Muscle of leg (tissue), 11 donors: ENCODE measurements around the gene LPO. TPM values are rescaled to one million over a fixed set of nuclear protein-coding genes. Genes with fewer than 3 reads are reported as not detected.
A peak's percentile ranks its signal among the peaks of the same experiment; 100 is the strongest.

Source experiments
- DNase-seq: peaks from one replicate; pipeline ENCODE4 v3.0.0; 2013
- H3K27ac ChIP-seq: one replicate; pipeline ENCODE4 v1.5.1; 2013; ENCODE audit warnings: mild to moderate bottlenecking, low read length, control low read depth
- H3K27me3 ChIP-seq: one replicate; pipeline ENCODE4 v1.6.1; 2013; ENCODE audit warnings: low read length; ENCODE audit not compliant: control insufficient read depth, insufficient read depth
- H3K36me3 ChIP-seq: one replicate; pipeline ENCODE4 v1.6.1; 2013; ENCODE audit warnings: low read length; ENCODE audit not compliant: control insufficient read depth, insufficient read depth
- H3K4me1 ChIP-seq: one replicate; pipeline ENCODE4 v1.6.1; 2013; ENCODE audit warnings: low read length; ENCODE audit not compliant: control insufficient read depth, insufficient read depth
- H3K4me3 ChIP-seq: one replicate; pipeline ENCODE4 v1.5.1; 2013; ENCODE audit warnings: low read length, control low read depth
- H3K9me3 ChIP-seq: replicated peaks from 2 replicates; pipeline ENCODE4 v1.6.1; 2013; ENCODE audit warnings: low read depth, low read length; ENCODE audit not compliant: control insufficient read depth
- WGBS: methylation state at CpG from one replicate; pipeline ENCODE4 v1.1.5; 2013; ENCODE audit warnings: missing lambda C conversion rate; ENCODE audit not compliant: insufficient coverage; 5-methylcytosine and 5-hydroxymethylcytosine counted together
- polyA plus RNA-seq, 8 donors: library from polyadenylated mRNA; unstranded; fragments of 120-200 nt; gene quantifications; one replicate each; pipeline versions ENCODE4 v1.2.1 to v1.2.3, GENCODE V29; 2013; ENCODE audit warnings: inconsistent platforms in 1 of 8, low replicate concordance in 1 of 8; ENCODE audit not compliant: insufficient read length in 8 of 8, insufficient read depth in 1 of 8
- total RNA-seq: library from RNA; stranded (reverse); fragments of 120-200 nt; gene quantifications from one replicate; pipeline ENCODE4 v1.2.4, GENCODE V29; 2013

Gene LPO
- total and polyA plus RNA-seq, 9 donors = 0.05 to 0.40 (median 0.11) TPM; not detected in 2

DNA sequence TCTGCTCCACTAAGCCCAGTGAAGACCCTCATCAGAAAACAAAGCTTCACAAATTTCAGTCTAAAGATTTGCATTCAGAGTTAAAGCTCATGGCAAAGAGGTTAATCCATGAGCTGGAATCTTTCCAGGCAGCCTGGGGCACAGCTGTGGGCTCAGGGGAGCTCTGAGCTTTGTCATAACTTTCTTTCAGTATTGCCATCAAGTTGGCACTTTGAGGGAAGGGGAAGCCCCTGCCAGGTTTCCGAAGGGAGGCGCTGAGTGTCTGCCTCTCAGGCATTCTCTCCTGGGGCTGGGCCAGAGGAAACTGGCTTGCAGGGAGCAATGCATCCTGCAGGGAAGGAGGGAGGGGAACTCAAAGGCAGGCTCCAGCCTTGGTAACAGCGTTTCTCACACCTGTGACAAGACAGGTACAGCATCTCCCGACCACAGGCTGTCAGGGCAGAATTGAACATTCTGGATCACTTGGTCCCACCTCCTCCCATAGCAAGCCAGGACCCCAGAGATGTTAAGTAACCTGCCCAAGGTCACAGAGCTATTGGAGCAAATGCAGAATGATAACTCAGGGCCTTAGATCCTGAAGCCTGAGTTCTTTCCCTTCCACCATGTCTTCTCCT is 3.9 kb downstream of the LPO start:
- Histone ChIP-seq H3K4me3 (no peak overlapping the region), H3K27ac (no peak overlapping the region), H3K27me3 (peaks cover 46% of the 10 kb centered on the region), H3K9me3 (no peaks in the 10 kb centered on the region), H3K4me1 (peaks cover 4% of the 10 kb centered on the region), H3K36me3 (no peaks in the 10 kb centered on the region)
- no CpG with 5 or more reads among the region's 4 CpGs for WGBS
- DNase-seq = peak; percentile 20

DNA sequence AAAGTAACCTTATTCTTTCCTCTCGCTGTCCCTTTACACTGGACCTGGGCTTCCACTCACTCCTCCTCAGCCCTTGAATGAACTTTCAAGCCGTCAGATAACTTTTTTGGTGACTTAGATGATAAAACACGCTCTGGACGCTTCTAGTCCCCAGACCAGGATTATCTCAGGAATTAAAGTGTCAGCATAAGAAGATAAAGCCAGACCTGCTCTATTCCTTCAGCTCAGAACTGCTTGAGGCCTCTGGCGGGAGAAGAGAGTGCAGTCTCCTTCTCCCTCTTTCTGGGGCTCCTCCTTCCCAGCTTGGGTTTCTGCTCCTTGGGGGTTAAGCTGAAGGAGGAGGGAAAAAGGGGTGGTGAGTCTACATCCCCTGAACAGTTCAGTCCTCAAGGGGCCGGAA is 6.6 kb downstream of the LPO start:
- Histone ChIP-seq H3K36me3 (no peaks in the 10 kb centered on the region), H3K9me3 (no peaks in the 10 kb centered on the region), H3K27ac (no peak overlapping the region), H3K27me3 (peaks cover 59% of the 10 kb centered on the region), H3K4me1 (peaks cover 14% of the 10 kb centered on the region), H3K4me3 (no peak overlapping the region)
- WGBS = 54% methylated on average over 4 of the region's 6 CpGs
- DNase-seq = no peak

DNA sequence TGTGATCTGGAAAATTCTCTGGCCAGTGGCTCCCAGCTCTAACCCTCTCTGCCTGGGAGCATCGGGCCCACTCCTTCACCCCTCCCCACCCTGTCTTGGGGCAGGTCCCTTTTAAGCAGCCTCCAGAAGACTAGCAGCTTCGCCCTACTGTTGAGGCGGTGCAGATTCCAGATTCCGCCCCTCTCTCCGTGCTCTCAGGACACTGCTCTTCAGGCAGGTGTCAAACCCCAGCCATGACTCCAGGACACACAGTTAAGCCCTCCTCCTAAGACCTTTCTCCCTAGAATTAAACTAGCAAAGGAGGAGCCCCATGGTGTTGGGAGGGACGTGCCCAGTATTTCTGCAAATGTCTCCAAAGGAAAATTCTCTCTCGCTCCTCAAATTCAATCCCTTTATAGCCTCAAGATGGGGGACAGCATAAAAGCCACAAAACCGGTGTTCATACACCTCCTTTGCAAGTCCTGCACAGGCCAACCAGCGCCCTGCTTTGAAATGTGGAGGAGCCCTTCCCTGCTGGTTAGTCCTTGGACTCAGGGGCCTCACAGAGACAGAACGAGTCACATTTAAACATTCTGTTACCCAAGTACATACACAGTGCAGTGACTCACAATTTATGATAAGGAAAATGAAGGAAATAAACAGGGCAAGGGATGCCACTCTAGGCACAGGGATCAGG is 7.2 kb downstream of the LPO start:
- Histone ChIP-seq H3K36me3 (no peaks in the 10 kb centered on the region), H3K27ac (no peak overlapping the region), H3K4me3 (no peak overlapping the region), H3K4me1 (peaks cover 14% of the 10 kb centered on the region), H3K9me3 (no peaks in the 10 kb centered on the region), H3K27me3 (peaks cover 60% of the 10 kb centered on the region)
- 44% methylated on average over 5 of the region's 10 CpGs for WGBS
- DNase-seq = no peak

DNA sequence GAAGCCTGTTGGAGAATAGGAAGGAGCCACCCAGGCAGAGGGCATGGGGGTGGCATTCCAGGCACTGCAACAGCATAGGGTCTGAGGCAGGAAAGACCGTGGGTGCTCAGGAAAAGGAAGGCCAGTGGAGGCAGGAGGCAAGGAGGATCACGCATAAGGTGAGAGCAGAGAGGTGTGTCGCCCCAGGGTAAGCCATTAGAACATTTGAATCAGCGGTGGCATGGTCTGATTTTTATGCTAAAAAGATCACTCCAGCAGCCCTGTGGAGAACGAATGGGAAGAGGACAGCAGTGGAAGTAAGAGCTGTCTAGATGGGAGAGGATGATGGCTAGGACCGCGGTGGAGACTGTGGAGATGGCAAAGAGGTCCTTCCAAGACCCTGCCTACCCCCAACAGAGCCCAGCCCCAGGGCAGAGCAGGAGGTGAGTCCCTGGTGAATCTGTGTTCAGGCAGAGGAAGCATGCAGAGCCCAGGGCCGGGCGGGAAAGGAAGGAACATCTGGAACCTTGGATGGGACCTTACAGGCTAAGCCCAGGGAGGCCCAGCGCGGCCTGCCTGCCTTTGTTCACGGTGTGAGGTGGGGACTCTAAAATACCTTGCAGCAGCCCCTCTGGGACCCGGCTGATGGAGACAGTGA is 7.8 kb downstream of the LPO start:
- Histone ChIP-seq H3K4me1 (peaks cover 14% of the 10 kb centered on the region), H3K36me3 (no peaks in the 10 kb centered on the region), H3K27me3 (peaks cover 57% of the 10 kb centered on the region), H3K4me3 (no peak overlapping the region), H3K9me3 (no peaks in the 10 kb centered on the region), H3K27ac (no peak overlapping the region)
- DNase-seq = no peak
- 68% methylated on average over 10 of the region's 13 CpGs for WGBS

DNA sequence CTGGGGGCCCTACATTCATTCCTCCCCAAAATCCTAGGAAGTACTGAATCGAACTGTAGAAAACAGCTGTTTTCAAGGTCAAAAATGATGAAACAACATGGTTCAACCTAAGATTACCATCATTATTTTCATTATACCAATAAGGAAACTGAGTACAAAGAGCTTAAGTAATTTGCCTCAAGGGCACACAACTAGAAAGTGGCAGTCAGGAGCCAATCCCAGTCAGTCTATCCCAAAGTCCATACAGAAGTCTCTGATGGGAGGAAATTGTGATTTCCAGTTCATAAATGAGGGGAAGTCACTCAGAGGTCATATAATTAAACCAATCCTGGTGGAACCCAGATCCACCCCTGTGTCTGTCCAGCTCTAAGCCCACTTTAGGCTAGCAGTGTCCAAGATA is 8.4 kb downstream of the LPO start:
- DNase-seq = no peak
- no peak overlapping the region for H3K4me3 ChIP-seq
- no peaks in the 10 kb centered on the region for H3K9me3 ChIP-seq
- H3K27ac ChIP-seq = no peak overlapping the region
- peaks cover 51% of the 10 kb centered on the region for H3K27me3 ChIP-seq
- H3K36me3 ChIP-seq = no peaks in the 10 kb centered on the region
- H3K4me1 ChIP-seq = peaks cover 14% of the 10 kb centered on the region
- WGBS = no CpG with 5 or more reads among the region's 1 CpG

DNA sequence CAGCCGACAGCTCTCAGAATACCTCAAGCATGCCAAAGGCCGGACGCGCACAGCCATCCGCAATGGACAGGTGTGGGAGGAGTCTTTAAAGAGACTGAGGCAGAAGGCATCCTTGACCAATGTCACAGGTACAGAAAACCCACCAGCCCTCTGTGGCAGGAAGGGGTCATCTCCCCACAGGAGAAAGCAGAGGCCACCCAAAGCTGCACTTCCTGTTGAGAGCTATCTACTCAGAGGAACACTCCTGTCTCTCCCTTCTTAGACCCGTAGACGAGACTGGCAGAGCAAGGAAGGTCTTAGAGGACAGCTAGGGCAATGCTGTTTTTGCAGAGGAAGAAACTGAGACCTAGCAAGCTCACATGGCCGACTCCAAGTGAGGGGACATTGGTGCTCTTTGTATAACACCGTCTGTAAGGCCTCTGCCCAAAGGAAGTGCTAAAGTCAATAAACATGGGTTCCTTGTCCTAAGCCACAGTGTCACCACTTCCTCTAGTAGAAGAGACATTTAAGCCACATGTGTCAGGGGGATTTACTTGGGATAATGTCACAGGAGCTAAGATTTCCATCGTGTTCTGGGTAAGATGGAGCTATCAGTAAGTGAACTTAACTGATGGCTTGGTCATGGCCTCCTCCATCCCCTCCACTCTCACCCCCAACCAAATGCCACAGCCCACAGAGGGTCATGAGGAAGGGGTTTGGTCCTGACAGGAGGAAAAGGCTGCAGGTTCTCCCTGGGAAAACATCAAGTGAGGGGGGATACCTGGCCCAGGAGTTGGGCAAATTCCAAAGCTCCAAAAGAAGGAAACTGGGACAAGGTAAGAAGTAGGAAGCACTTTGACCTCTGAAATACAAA is 9.4 kb downstream of the LPO start:
- Histone ChIP-seq H3K27me3 (peaks cover 50% of the 10 kb centered on the region), H3K4me1 (peaks cover 11% of the 10 kb centered on the region), H3K27ac (no peak overlapping the region), H3K9me3 (no peaks in the 10 kb centered on the region), H3K4me3 (no peak overlapping the region), H3K36me3 (no peaks in the 10 kb centered on the region)
- 40% methylated on average over 1 of the region's 10 CpGs for WGBS
- DNase-seq = no peak

DNA sequence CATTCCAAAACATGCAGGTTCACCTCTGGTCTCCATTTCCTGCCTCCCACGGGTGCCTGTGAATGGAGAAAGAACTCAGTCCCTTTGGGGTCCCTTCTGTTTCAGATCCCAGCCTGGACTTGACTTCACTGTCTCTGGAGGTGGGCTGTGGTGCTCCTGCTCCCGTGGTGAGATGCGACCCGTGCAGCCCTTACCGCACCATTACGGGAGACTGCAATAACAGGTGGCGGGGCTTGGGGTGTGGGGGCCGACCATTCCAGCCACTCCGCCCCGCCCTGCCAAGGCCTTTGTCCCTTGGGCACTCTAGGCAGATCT is 10.5 kb downstream of the LPO start:
- H3K9me3 ChIP-seq = no peaks in the 10 kb centered on the region
- H3K4me1 ChIP-seq = peaks cover 11% of the 10 kb centered on the region
- H3K36me3 ChIP-seq = no peaks in the 10 kb centered on the region
- WGBS = 22% methylated on average over 6 of the region's 10 CpGs
- no peak overlapping the region for H3K27ac ChIP-seq
- DNase-seq = no peak
- H3K27me3 ChIP-seq = peaks cover 49% of the 10 kb centered on the region
- peak overlapping the region; percentile 46 for H3K4me3 ChIP-seq

DNA sequence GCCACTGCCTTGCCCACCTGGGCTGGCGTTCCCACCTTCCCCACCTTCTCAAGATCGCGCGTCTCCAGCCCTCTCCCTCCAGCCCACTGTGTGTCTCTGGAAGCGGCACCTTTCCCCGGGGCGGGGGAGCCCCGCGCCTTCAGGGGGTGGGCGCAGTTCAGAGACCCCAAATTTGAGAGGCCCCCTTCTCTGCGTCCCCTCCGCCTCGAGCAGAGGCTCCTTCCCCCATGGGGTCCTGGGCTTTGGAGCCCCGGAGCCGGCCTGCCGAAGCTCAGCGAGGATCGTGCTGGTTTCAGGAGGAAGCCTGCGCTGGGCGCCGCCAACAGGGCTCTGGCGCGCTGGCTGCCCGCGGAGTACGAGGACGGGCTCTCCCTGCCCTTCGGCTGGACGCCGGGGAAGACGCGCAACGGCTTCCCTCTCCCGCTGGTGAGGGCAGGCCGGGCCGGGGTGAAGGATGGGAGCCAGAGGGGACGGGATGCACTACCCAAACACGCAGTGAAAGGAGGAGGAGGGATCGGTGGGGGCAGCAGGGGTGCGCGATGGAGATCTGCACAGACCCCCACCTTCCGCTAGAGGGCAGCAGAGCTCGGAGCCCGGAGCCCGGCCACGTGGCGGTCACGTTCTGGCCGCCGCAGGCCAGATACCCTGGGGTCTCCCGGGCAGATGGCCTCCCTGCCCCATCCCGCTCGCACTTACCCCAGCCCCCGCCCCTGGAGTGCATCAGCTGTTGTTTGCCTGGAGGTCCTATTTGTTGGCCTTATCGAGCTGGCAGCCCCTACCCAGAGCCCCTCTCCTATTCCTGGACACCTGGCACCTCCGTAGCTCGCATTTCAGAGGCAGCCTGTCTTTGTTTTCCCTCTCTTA is 11.1 kb downstream of the LPO start:
- Histone ChIP-seq H3K4me1 (peaks cover 11% of the 10 kb centered on the region), H3K36me3 (no peaks in the 10 kb centered on the region), H3K27me3 (peaks cover 50% of the 10 kb centered on the region), H3K27ac (no peak overlapping the region), H3K9me3 (no peaks in the 10 kb centered on the region), H3K4me3 (peak overlapping the region; percentile 46)
- peak; percentile 69 for DNase-seq
- whole genome bisulfite sequencing = 6% methylated on average over 55 of the region's 57 CpGs

DNA sequence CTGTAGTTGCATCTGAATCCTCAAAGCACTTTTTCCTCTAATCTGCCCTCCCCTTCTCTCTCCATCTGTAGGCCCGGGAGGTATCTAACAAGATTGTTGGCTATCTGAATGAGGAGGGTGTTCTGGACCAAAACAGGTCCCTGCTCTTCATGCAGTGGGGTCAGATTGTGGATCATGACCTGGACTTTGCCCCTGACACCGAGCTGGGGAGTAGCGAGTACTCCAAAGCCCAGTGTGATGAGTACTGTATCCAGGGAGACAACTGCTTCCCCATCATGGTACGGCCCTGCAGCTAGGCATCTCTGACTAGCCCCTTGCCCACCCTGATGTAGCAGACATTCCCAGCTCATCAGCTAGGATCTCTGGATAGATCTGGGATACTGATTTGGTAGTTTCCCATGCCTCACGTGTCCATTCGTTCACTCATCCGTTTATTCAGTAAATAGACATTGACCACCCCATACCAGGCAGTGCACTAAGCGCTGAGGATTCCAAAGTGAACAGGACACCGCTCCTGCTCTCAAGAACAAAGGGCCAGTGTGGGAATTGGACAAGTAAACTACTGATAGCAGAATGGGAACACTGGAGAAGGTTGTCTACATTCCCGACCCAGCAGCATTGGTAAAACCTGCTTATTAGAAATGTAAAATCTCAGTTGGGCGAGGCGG is 12.1 kb downstream of the LPO start:
- Histone ChIP-seq H3K27me3 (peaks cover 54% of the 10 kb centered on the region), H3K4me1 (peaks cover 11% of the 10 kb centered on the region), H3K27ac (no peak overlapping the region), H3K36me3 (no peaks in the 10 kb centered on the region), H3K9me3 (no peaks in the 10 kb centered on the region), H3K4me3 (no peak overlapping the region)
- WGBS = 90% methylated on average over 8 of the region's 12 CpGs
- DNase-seq = no peak
